Measurements from ENCODE around the gene REPS2. TPM values are rescaled to one million over a fixed set of nuclear protein-coding genes. Genes with fewer than 3 reads are reported as not detected.

The REPS2 gene
- total RNA-seq, 1 experiment from 2014 or later: 0.04 TPM

DNA sequence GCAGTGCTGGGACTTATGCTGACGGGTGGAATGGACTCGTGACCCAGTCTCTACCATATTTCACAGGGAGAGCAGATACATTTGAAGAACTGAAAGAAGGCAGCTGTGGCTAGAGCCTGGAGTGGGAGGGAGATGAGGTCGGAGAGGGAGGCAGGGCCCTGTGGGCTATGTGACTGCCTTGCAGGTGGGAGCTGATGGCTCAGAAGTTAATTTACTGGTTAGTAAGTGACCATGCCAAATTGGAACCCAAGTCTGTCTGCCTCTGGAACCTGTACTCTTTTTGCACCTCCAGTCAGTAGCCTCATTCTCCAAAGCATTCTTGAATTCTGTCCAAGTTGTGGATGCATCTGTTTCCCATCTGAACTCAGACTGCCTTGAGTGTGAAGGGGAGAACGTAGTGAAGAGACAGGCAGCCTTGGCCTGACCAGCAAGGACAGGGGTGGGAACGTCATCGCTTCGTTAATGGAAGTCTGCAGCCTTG is 92.3 kb downstream of the REPS2 start:
- Histone ChIP-seq H3K4me1 (ENCODE audit: insufficient read depth, low read length, poor library complexity, severe bottlenecking) (no peaks in the 10 kb centered on the region), H3K4me3 (ENCODE audit: low read depth, low read length, poor library complexity, severe bottlenecking) (no peak overlapping the region), H3K9me3 (ENCODE audit: low read depth, low read length, poor library complexity, severe bottlenecking) (no peaks in the 10 kb centered on the region), H3K36me3 (ENCODE audit: insufficient read depth, low read length, poor library complexity, severe bottlenecking) (no peaks in the 10 kb centered on the region), H3K27me3 (replicated peaks; ENCODE audit: insufficient read depth, low read depth, low read length, poor library complexity) (peaks cover 3% of the 10 kb centered on the region), H3K27ac (ENCODE audit: low read depth, low read length, poor library complexity, severe bottlenecking) (no peak overlapping the region)
- TF ChIP-seq CTCF (conservative IDR thresholded peaks at IDR 0.05; ENCODE audit: low read depth, low read length) (no peak), EZH2 (IDR thresholded peaks at IDR 0.05; ENCODE audit: borderline replicate concordance, low read depth, low read length, poor library complexity, severe bottlenecking) (no peak)
- ChIA-PET CTCF (no interaction called here), POLR2A (ENCODE audit: low non-redundant PET) (no interaction called here)
- no peak for DNase-seq (ENCODE audit: low spot score)
- intact Hi-C loops (cut with micrococcal nuclease; ENCODE audit: unreplicated experiment): no loop called here
- BruUV-seq (replicated peaks): no TSS peak

DNA sequence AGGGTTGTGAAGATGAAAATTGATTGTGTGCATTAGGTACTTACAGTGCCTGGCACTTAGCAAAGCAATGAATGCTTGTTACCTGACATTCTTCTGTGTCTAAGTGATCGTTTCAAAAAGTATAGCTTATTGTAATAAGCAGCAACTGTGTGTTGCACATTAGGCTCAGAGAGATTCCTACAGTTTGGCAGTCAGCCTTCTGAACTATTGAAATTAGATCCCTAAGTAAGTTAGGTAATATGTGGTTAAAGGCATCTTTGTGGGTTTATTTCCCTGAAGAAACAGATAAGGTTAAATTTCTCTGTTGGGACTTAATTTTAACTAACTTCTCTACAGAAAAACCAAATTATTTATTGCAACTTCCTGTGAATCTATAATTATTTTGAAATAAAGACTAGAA is 93.4 kb downstream of the REPS2 start:
- POLR2A ChIA-PET (ENCODE audit: low non-redundant PET): no interaction called here
- BruUV-seq (replicated peaks): no TSS peak
- Histone ChIP-seq H3K4me3 (ENCODE audit: low read depth, low read length, poor library complexity, severe bottlenecking) (no peak overlapping the region), H3K27ac (ENCODE audit: low read depth, low read length, poor library complexity, severe bottlenecking) (no peak overlapping the region), H3K27me3 (replicated peaks; ENCODE audit: insufficient read depth, low read depth, low read length, poor library complexity) (peaks cover 3% of the 10 kb centered on the region), H3K36me3 (ENCODE audit: insufficient read depth, low read length, poor library complexity, severe bottlenecking) (no peaks in the 10 kb centered on the region), H3K4me1 (ENCODE audit: insufficient read depth, low read length, poor library complexity, severe bottlenecking) (no peaks in the 10 kb centered on the region), H3K9me3 (ENCODE audit: low read depth, low read length, poor library complexity, severe bottlenecking) (no peaks in the 10 kb centered on the region)
- CTCF ChIA-PET: no interaction called here
- no peak for TF ChIP-seq EZH2 (IDR thresholded peaks at IDR 0.05; ENCODE audit: borderline replicate concordance, low read depth, low read length, poor library complexity, severe bottlenecking)
- no peak for DNase-seq (ENCODE audit: low spot score)
- intact Hi-C loops (cut with micrococcal nuclease; ENCODE audit: unreplicated experiment): no loop called here

DNA sequence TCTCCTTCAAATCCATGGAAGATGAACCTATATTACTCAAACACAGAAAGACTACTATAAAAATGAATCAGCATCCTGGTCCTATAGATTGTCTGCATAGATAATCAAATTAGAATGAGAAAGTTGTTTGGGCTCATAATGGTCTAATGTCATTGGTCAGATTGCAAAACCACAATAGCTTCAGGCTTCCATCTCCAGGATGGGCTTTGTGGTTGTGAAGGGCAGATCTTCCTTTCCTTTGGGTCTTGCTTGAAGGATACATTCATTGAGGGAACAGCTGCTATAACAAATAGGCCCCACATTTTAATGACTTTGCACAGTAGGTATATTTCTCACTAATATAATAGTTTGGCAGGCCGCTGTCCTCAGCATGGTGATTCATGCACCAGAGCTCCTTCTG is 94.3 kb downstream of the REPS2 start:
- H3K4me3 ChIP-seq (ENCODE audit: low read depth, low read length, poor library complexity, severe bottlenecking): no peak overlapping the region
- BruUV-seq (replicated peaks): no TSS peak
- no peaks in the 10 kb centered on the region for H3K4me1 ChIP-seq (ENCODE audit: insufficient read depth, low read length, poor library complexity, severe bottlenecking)
- no peak for DNase-seq (ENCODE audit: low spot score)
- TF ChIP-seq EZH2 (IDR thresholded peaks at IDR 0.05; ENCODE audit: borderline replicate concordance, low read depth, low read length, poor library complexity, severe bottlenecking): no peak
- no peak for TF ChIP-seq CTCF (conservative IDR thresholded peaks at IDR 0.05; ENCODE audit: low read depth, low read length)
- H3K27ac ChIP-seq (ENCODE audit: low read depth, low read length, poor library complexity, severe bottlenecking): no peak overlapping the region
- ChIA-PET CTCF (no interaction called here), POLR2A (ENCODE audit: low non-redundant PET) (no interaction called here)
- H3K9me3 ChIP-seq (ENCODE audit: low read depth, low read length, poor library complexity, severe bottlenecking): no peaks in the 10 kb centered on the region
- H3K27me3 ChIP-seq (replicated peaks; ENCODE audit: insufficient read depth, low read depth, low read length, poor library complexity): peaks cover 3% of the 10 kb centered on the region
- H3K36me3 ChIP-seq (ENCODE audit: insufficient read depth, low read length, poor library complexity, severe bottlenecking): no peaks in the 10 kb centered on the region
- intact Hi-C loops (cut with micrococcal nuclease; ENCODE audit: unreplicated experiment): no loop called here

- BruUV-seq (replicated peaks): no TSS peak
- intact Hi-C loops (cut with micrococcal nuclease; ENCODE audit: unreplicated experiment): no loop called here
- Histone ChIP-seq H3K4me3 (ENCODE audit: low read depth, low read length, poor library complexity, severe bottlenecking) (no peak overlapping the region), H3K36me3 (ENCODE audit: insufficient read depth, low read length, poor library complexity, severe bottlenecking) (no peaks in the 10 kb centered on the region), H3K27ac (ENCODE audit: low read depth, low read length, poor library complexity, severe bottlenecking) (no peak overlapping the region), H3K9me3 (ENCODE audit: low read depth, low read length, poor library complexity, severe bottlenecking) (no peaks in the 10 kb centered on the region), H3K4me1 (ENCODE audit: insufficient read depth, low read length, poor library complexity, severe bottlenecking) (no peaks in the 10 kb centered on the region), H3K27me3 (replicated peaks; ENCODE audit: insufficient read depth, low read depth, low read length, poor library complexity) (no peaks in the 10 kb centered on the region)
- TF ChIP-seq EZH2 (IDR thresholded peaks at IDR 0.05; ENCODE audit: borderline replicate concordance, low read depth, low read length, poor library complexity, severe bottlenecking) (no peak), CTCF (conservative IDR thresholded peaks at IDR 0.05; ENCODE audit: low read depth, low read length) (no peak)
- ChIA-PET POLR2A (ENCODE audit: low non-redundant PET) (no interaction called here), CTCF (no interaction called here)
- DNase-seq (ENCODE audit: low spot score): no peak
These were observed 95.6 kb downstream of the REPS2 start for GRCh38 chrX:17042037-17042436.

All from A673 (cell line).